GM19193 (cell line): ENCODE results near the gene LIF.
A peak's percentile ranks its signal among the peaks of the same experiment; 100 is the strongest.

Source experiments
- POLR2A ChIP-seq: IDR thresholded peaks from 4 replicates; pipeline ENCODE4 v1.6.1; 2011; ENCODE audit not compliant: insufficient read depth, insufficient read length; ENCODE audit errors: extremely low read depth

The LIF gene

DNA sequence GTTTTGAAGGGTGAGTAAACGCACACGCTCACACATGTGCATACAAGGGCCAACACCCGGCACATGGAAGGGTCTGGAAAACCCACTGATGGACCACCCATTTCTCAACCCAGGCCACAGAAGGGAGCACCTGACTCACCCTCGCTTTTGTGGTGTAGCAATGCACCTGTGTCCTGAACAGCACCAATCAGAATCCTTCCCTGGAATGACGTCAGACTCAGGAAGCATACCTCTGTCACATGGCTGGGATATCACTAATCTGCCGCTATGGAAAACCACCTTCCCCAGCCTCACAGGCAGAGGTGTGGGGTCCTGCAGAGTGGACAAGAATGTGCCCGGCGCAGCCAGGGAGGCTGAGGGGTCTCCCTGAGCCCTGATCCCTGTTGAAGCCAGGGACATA is 29.1 kb upstream of the LIF start:
- TF ChIP-seq POLR2A, result no peak

DNA sequence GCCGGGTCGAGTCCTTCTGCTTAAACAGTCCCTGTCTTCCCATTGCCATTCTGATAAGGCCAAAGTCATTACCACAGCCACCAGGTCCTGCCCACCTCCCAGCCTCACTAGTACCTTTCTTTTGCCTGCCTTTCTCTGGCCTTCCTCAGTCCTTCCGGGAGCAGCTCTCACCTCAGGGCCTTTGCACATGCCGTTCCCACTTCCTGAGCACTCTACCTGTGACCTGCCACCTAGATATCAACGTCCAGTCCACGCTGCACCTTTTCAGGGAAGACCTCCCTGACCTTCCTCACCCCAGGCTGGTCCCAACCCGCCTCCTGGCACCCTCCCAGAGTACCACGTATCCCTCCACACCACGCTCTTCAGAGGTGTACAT is 27.9 kb upstream of the LIF start:
- no peak for TF ChIP-seq POLR2A

DNA sequence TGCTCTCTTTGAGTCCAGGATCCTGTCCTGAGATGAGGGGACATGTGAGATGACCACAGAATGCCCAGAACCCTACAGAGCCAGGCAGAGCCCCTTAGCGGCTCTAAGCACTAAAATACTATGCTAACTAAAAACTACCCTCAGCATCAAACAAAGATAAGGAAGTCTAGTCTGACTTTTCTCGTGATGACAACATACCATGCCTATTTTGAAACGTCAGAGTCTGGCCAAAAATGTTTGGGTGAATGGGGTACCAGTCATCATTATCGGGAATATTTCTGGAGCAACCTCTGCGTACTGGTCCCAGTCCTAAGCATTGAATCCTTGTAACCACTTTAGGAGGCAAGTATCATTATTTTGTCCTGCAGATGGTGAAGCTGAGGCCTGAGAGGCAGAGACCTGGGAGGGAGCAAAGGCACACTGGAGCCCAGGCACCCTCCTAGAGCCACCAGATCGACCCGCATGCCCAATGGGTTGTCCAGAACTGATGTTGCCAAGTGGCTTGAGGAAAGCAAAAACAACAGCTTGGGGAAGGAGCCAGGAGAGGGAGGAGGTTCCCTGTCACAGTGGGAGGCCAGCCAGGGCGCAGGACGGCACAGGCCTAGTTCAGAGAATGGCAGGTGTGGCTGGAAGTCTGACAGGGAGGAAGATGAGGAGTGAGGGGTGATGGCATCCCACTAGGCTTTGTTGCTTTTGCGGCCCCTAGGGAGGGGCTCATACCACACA is 27.3 kb upstream of the LIF start:
- no peak for TF ChIP-seq POLR2A

DNA sequence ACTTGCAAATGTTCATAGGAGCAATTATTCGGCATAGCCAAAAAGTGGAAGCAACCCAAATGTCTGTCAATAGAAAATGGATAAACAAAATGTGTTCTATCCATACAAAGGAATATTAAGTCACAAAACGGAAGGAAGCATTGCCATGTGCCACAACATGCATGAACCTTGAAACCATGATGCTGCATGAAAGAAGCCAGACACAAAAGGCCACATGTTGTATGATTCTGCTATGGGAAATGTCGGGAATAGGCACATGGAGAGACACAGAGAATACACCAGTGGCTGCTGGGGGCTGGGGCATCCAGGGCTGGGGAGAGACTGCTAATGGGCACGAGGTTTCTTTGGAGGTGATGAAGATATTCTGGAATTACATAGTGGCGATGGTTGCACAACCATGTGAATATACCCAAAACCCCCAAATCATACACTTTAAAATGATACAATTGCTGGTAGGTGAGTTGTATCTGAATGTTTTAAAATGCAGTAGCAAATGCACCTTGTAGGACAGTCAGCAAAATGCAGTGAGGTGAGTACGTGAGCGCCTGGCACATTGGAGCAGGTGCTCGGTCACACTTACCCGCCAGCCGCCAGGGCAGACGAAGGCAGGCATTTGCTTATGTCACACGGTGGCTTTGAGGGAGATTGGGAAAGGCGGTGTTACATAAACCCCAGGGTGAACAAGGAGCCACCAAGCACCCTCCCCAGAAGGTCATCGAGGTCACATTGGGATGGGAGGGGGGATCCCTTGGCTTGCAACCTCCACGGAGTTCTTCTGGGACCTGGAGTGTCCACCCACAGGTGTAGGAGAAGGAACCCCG is 26.4 kb upstream of the LIF start:
- no peak for TF ChIP-seq POLR2A

DNA sequence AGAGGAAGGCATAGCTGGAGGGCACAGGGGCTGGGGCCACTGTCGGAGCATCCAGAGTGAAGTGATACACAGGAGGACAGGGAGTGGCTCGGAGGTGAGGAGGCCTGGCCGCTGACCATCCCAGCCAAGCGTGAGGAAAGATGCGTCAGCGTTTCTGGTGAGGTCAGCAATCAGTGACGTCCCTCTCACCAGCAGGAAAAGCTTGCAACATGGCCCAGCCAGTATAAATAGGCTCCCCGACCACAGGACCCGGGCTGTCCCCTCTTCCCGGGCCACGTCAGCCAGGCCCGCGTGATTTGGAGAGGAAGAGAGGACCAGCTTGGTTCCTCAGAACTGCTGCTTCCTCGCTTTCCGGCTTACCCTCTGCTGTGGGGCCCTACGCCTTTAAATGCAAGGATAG is 24.3 kb upstream of the LIF start:
- TF ChIP-seq POLR2A, result no peak

DNA sequence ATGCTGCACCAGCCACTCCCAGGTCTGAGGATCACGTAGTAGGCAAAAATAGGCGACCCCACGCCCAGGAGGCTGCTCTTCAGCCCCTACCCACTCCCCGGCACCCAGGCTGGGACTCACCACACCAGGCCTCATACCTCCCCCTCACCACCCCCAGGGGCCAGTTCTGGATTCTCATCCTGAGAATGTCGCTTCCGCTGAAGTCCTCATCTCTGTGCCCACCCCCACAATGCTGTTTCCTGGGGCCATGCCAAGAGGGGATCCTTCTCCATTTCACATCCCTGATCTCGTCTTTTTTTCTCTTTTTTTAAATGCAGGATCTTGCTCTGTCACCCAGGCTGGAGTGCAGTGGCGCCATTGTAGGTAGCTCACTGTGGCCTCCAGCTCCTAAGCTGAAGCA is 21.8 kb upstream of the LIF start:
- TF ChIP-seq POLR2A, result no peak

DNA sequence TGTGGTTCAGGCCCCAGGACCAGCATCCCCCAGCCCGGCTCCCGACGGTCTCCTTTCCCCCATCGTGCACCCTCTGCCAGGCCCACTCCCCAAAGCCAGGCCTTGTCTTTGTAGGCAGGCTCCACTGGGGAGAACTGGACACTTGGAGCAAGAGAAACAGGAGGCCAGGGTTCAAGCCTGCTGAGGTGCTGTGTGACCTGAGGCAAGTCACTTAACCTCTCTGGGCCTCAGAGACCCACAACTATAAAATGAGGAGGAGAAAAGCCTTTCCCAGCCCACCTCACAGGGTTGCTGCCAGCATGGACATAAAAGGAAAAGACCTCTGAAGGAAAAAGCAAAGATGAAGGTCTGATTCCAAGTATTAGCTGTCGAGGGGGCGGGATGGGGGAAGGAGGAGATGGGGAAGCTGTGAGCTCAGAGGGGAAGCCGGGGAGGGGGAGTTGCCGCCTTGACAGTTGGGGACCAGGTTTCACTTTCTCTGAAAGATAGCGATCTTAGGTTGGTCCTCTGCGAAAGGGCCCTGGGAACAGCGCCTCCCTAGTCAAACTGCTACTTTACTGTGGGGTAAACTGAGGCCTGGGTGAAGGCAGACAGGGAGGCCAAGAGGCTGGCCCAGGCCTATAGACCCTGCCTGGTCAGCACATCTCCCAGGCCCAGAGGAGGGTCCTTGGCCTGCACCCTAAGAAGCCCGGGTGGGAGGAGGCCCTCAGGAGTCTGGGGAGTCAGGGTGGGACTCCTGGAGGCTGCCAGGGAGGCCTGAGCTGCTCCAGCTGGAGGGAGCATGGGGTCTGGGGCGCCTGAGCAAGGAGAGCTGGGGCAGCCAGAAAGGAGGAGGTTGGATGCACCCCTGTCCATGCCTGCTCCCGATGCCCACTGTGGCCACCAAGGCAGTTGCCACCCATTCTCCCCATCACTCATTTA is 21.1 kb upstream of the LIF start:
- TF ChIP-seq POLR2A, result no peak

DNA sequence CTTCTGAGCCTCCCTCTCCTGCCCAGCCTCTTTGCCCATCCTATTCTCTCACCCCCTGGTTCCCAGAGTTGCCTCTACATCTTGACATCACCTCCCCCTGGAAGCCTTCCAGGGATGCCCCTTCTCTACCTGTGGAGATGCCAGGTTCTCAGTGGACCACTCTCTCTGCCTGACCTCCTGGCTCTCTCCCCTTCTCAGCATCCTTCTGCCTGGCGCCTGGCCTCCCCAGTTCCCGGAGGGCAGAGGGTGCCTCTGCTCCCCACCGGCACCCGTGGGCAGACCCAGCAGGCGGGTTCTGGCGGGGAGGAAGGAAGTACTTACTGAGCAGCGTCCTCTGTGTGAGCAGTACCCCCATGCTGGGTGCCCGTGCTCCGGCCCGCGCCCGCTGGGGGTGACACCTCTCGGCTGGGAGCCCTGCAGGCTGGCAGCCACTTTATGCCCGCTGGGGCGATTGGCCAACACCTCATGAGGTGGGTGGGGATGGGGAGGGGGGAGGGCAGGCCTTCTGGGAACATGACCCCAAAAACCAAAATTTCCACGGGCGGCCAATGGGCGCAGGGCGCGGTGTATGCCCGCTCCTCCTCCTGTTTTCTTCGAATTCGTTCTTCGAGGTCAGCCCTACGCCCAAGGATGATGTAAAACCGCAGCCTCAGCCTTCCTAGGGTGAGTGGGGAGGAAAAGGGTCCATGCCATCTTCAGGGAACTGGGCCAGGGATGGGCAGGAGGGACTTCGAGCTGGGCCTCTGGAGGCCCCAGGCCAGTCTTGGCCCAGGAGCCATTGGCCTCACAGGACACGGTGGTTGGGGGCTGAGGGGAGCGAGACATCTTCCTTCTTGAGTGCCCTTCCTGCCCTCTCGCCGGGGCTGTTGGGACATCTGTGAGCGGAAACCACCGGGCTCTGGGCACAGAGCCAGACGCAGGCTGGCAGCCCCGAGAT is 20.2 kb upstream of the LIF start, which contains the start of gene OSM:
TSS of gene OSM (minus strand) at position 407 of the 937 bp plus-strand sequence. CDS start at position 355, 52 bp downstream.
- peak; percentile 47 for TF ChIP-seq POLR2A

DNA sequence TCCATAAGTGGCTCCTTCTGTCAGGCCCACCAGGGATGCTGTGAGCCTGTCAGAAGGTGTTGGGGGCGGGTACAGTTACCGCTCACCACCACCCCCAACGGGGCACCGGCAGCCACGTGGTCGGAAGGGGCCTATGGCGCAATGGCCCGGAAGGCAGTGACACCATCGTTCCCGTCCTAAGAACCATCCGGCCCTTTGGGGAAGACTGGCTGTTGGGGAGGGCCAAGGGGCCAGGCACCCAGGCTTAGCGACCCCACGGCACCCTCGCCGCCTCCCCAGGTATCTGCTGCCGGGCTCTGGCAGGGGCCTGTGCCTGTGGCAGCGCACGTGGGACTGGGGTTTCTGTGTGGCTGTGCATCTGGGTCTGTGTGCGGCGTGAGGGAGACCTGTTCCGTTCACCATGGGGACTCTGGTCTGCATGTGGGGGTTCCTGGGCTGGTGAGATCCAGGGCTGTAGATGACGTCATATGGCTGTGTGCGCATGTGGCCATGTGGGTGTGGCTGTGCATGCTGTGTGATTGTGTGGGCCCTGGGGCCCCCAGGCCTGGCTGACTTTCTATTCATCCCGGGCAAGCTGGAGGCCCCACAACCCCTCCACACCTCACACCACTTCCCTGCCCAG is 19.4 kb upstream of the LIF start:
- TF ChIP-seq POLR2A, result peak; percentile 71

DNA sequence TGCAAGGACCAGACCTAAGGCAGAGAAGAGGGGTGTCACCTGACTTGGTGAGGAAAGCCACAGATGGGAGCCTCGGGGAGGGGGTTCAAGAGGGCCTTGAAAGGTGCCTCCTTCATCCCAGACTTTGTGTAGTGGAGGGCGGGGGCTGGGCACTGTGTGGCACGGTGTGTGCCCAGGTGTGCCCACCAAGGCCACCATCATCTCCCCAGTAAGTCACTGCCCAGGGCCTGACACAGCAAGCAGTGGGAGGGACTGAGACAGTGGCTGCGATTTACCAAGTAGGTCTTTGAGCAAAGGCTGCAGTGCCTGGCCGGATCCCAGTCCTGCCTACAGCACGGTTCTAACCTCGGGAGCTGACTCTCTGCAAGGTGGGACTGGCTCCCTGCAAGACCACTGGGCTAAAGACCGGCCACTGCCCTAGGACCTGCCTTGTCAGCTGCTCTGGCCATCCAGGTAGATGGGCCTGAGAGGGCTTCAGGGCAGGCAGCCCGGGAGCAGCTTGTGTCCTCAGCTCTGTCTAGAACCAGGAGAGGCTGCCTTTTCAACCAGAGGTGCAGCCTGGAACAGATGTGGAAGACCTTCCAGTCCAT is 18.7 kb upstream of the LIF start:
- TF ChIP-seq POLR2A, result no peak

DNA sequence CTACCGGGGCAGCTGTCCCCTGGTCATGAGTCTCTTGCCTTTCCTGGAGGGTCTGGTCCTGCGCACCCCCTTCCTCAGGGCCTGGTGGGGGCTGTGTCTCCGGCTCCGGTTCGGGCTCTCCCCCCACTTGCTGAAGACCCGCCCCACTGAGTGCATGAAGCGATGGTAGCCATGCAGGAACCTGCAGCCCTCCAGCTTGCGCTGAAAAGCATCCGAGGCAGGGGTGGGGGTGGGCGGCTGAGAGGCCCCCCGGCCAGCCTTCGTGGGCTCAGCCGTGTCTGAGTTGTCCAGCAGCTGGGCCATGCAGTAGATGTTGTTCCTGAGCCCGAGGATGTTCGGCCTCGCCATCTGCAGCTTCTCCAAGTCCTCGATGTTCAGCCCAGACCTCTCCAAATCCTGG is 17.3 kb upstream of the LIF start:
- TF ChIP-seq POLR2A, result no peak

DNA sequence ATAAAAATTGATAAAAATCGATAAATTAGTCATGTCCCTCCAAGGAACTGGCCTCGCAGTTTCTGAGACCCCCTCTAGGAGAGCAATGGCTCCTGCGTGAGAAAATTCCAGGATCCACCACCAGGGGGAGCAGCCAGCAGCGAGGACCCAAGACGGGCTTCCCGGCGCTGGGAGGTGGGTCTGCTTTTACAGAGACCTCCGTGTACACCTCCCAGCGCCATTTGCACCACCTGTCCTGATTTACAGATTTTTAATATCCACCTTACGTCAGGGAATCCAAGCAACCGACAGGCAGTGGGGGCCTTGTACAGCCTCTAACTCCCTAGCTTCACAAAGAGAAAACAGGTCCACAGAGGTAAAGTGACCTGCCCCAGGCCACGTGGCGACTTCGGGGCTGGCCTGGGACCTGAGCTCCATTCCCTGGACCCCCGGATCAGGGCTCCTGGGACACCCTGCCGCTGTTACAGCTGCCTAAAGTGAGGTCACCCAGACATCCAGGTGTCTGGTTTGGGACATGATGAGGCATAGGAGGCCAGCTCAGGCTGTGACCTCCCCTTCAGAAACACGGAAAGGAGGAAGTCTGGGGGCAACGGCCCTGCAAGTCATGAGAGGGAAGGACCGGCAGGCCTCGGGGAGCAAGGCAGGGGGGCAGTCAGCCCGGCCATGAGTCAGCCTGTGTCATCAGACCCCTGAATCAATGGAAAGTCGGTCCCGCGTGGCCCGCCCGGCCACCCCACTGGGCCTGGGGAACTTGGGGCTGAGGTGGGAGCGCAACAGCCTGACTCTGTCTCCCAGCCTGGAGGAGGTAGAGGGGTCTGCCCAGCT is 16.6 kb upstream of the LIF start:
- TF ChIP-seq POLR2A, result no peak
